LNCaP clone FGC (cell line): ENCODE results near the gene VAC14.

ENCODE experiments used
- DNase-seq: peaks from one replicate; pipeline ENCODE4 v3.0.0-alpha.2; 2011; ENCODE audit warnings: low read depth
- H3K4me3 ChIP-seq: 2 replicates; pipeline ENCODE4 v1.5.1; 2011; ENCODE audit warnings: mild to moderate bottlenecking, low read depth, low read length, control low read depth
- TF ChIP-seq, protein P1 (sequence below): IDR thresholded peaks from 2 replicates; pipeline ENCODE4 v1.5.1; 2012; ENCODE audit warnings: mild to moderate bottlenecking; ENCODE audit not compliant: control insufficient read depth, insufficient read depth; ENCODE audit errors: extremely low read depth

Gene VAC14

GRCh38 chr16:70737377-70738082 lies 63.4 kb downstream of the VAC14 start:
- TF ChIP-seq, protein P1, sequence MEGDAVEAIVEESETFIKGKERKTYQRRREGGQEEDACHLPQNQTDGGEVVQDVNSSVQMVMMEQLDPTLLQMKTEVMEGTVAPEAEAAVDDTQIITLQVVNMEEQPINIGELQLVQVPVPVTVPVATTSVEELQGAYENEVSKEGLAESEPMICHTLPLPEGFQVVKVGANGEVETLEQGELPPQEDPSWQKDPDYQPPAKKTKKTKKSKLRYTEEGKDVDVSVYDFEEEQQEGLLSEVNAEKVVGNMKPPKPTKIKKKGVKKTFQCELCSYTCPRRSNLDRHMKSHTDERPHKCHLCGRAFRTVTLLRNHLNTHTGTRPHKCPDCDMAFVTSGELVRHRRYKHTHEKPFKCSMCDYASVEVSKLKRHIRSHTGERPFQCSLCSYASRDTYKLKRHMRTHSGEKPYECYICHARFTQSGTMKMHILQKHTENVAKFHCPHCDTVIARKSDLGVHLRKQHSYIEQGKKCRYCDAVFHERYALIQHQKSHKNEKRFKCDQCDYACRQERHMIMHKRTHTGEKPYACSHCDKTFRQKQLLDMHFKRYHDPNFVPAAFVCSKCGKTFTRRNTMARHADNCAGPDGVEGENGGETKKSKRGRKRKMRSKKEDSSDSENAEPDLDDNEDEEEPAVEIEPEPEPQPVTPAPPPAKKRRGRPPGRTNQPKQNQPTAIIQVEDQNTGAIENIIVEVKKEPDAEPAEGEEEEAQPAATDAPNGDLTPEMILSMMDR: peak; percentile 14; the same call in 1 of the 2 replicates
- DNase-seq: peak; percentile 63
- H3K4me3 ChIP-seq: no peak overlapping the region

DNA sequence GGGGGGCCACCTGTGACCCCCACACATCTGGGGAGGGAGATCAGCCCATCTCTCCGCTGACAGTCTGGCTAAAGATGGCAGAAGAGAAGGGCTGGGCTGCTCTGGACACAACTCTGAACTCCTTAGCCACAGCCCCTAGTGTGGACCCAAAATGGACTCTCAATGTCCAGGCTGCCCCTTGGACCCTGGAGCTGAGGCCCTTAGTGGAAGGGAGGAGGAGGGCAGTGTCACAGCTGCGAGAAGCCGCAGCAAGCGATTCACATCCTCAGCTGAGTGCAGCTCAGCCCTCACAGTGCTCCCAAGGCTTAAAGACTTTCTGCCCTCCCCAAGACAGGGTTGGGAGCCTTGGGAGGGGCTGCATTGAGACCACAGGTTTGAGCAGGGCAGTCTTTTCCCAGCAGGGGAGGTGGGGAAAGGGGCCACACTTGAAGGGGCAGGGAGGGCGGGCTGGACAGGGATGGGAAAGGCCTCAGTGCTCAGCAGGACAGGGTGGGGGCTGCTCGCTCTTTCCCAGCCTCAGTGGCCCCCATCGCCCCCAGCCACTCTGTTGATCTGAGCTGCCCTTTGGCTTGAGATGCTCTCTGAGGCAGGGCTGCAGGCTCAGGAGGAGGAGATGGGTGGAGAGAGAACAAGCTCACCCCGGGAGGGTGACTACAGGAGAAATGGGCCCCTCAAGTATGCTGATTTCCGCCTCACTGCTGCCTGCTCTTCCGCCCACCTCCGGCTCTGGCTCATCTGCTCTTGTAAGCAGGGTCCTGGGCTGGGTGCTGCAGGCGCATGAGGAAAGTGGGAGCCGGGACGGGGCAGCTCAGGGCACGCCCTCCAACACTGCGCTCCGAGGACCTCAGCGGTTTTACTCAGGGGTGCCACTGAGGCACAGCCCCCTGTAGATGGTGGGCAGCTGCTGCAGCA lies 64.2 kb downstream of the VAC14 start:
- TF ChIP-seq, protein P1: no peak
- no peak overlapping the region for H3K4me3 ChIP-seq
- DNase-seq: no peak

DNA sequence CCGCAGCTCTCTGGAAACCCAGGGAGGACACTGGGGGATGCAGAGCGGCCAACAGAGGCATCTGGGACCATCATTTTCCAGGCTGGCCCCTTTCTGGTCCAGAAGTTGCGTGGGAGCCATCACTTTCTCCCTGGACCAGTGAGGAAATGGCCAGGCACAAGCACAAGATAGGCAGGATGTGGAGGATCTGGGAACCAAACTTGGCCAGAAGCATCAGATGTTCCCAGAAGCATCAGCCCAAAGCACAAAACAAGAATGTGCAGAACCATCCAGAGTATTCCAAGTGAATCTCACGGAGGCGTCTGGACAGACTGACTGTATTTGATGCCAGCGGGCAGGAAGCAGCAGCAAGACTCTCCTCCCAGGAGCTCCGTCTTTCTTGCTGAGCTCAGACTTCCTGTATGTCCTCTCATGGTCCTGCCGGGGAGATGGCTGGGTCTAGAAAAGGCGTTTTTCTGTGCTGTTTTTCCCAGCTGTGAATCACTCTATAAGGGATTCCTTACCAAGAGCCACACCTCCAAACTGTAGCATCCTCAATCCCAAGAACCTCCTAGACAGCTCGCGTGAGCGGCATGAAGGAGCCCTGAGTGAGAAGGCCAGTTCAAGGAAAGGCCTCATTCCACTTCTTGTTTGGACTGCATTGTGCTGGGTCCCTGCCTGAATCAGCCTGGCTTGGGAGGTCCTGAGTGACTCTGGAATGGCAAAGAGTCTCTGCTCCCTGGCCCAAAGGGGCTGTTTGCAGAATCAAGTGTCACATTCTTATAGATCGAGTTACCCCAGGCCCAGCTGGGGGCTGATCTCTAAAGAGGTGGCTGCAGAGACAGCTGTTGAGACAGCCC lies 65.6 kb downstream of the VAC14 start:
- H3K4me3 ChIP-seq: no peak overlapping the region
- TF ChIP-seq, protein P1: no peak
- no peak for DNase-seq

GRCh38 chr16:70734522-70735095 lies 66.3 kb downstream of the VAC14 start:
- H3K4me3 ChIP-seq: no peak overlapping the region
- DNase-seq: no peak
- TF ChIP-seq, protein P1: no peak

DNA sequence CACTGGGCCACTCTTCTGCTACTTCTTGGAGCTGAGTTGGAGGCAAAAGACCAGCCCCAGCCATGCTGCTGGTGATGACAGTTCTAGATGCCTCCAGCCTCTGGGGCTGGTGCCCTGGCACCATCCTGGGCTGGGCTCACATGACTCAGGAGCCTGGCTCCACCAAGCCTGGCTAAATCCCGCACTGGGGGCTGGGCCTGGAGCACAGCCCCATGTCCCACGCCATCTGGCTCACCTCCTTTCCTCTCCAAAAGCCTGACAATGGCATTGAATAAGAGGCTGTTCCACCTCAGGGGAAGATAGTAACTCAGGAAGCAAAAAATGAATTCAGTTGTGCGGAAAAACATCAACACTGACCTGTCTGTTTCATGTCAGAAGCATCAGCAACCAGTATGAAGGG lies 70.0 kb downstream of the VAC14 start:
- TF ChIP-seq, protein P1: no peak
- DNase-seq: no peak
- H3K4me3 ChIP-seq: no peak overlapping the region

GRCh38 chr16:70730031-70730430 lies 70.9 kb downstream of the VAC14 start:
- no peak overlapping the region for H3K4me3 ChIP-seq
- DNase-seq: no peak

More at GRCh38 chr16:70730031-70730430, 70.9 kb downstream of the VAC14 start:
- TF ChIP-seq, protein P1: no peak
